Measurements from ENCODE around the gene CDC25B.

CDC25B gene

GRCh38 chr20:3820048-3820900, 24.2 kb downstream of the CDC25B start, which contains the start of gene AP5S1 (continued):
- TF ChIP-seq, protein P1, sequence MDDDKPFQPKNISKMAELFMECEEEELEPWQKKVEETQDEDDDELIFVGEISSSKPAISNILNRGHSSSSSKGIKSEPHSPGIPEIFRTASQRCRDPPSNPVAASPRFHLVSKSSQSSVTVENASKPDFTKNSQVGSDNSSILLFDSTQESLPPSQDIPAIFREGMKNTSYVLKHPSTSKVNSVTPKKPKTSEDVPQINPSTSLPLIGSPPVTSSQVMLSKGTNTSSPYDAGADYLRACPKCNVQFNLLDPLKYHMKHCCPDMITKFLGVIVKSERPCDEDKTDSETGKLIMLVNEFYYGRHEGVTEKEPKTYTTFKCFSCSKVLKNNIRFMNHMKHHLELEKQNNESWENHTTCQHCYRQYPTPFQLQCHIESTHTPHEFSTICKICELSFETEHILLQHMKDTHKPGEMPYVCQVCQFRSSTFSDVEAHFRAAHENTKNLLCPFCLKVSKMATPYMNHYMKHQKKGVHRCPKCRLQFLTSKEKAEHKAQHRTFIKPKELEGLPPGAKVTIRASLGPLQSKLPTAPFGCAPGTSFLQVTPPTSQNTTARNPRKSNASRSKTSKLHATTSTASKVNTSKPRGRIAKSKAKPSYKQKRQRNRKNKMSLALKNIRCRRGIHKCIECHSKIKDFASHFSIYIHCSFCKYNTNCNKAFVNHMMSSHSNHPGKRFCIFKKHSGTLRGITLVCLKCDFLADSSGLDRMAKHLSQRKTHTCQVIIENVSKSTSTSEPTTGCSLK (tag by site-specific recombination; IDR thresholded peaks at IDR 0.05) = no peak
- TF ChIP-seq ZNF292 (tag by site-specific recombination; IDR thresholded peaks at IDR 0.05; ENCODE audit: borderline replicate concordance, low read depth) = no peak
- TF ChIP-seq HOXC10 (CRISPR knock-in tag; IDR thresholded peaks at IDR 0.05) = no peak
- no peak for TF ChIP-seq ZNF121 (tag by site-specific recombination; IDR thresholded peaks at IDR 0.05)
- 0 out of 2 replicates have a peak, but pooled peaks have one; percentile 60 for TF ChIP-seq ZBTB1 (tag by site-specific recombination; IDR thresholded peaks at IDR 0.05)
- TF ChIP-seq ZNF623 (tag by site-specific recombination; IDR thresholded peaks at IDR 0.05) = no peak
- peak; percentile 35; the same call in 1 of the 2 replicates for TF ChIP-seq ZNF10 (tag by site-specific recombination; IDR thresholded peaks at IDR 0.05)
- TF ChIP-seq ZNF211 (tag by site-specific recombination; IDR thresholded peaks at IDR 0.05; ENCODE audit: low read depth) = no peak
- 0 out of 2 replicates have a peak, but pooled peaks have one; percentile 5 for TF ChIP-seq ZIC2 (tag by site-specific recombination; IDR thresholded peaks at IDR 0.05)
- TF ChIP-seq ZNF26 (tag by site-specific recombination; IDR thresholded peaks at IDR 0.05) = no peak
- TF ChIP-seq OVOL3 (tag by site-specific recombination; IDR thresholded peaks at IDR 0.05) = peak; percentile 91; the same call in 1 of the 2 replicates
- no peak; the same call in 1 of the 2 replicates for TF ChIP-seq GLIS1 (tag by site-specific recombination; IDR thresholded peaks at IDR 0.05)
- peak; percentile 40; the same call in 1 of the 2 replicates for TF ChIP-seq ZNF394 (tag by site-specific recombination; IDR thresholded peaks at IDR 0.05; ENCODE audit: borderline replicate concordance)
- no peak for TF ChIP-seq ZNF510 (tag by site-specific recombination; IDR thresholded peaks at IDR 0.05; ENCODE audit: insufficient replicate concordance)
- peak; percentile 65 for TF ChIP-seq IKZF3 (tag by site-specific recombination; IDR thresholded peaks at IDR 0.05)

- H3K4me1 ChIP-seq (ENCODE audit: control insufficient read depth, insufficient read depth, low read length) = peaks cover 5% of the 10 kb centered on the region; the same call in 1 of the 2 replicates
- peaks cover 9 to 43% of the 10 kb centered on the region in 2 experiments for H3K36me3 ChIP-seq (ENCODE audit: control insufficient read depth in 2 of 2, insufficient read depth in 1 of 2, low read length in 2 of 2)
- TF ChIP-seq ZNF391 (tag by site-specific recombination; IDR thresholded peaks at IDR 0.05; ENCODE audit: borderline replicate concordance, low read depth) (peak; percentile 6; the same call in 1 of the 2 replicates), ZFP69B (tag by site-specific recombination; IDR thresholded peaks at IDR 0.05) (no peak), GLIS2 (tag by site-specific recombination; IDR thresholded peaks at IDR 0.05) (0 out of 2 replicates have a peak, but pooled peaks have one; percentile 40), ZBTB6 (tag by site-specific recombination; IDR thresholded peaks at IDR 0.05) (no peak), ZSCAN16 (tag by site-specific recombination; IDR thresholded peaks at IDR 0.05) (no peak), GLIS1 (tag by site-specific recombination; IDR thresholded peaks at IDR 0.05) (peak; percentile 77), ZFHX2 (tag by site-specific recombination; conservative IDR thresholded peaks at IDR 0.05) (0 out of 2 replicates have a peak, but pooled peaks have one; percentile 27)
- TF ChIP-seq, protein P2, sequence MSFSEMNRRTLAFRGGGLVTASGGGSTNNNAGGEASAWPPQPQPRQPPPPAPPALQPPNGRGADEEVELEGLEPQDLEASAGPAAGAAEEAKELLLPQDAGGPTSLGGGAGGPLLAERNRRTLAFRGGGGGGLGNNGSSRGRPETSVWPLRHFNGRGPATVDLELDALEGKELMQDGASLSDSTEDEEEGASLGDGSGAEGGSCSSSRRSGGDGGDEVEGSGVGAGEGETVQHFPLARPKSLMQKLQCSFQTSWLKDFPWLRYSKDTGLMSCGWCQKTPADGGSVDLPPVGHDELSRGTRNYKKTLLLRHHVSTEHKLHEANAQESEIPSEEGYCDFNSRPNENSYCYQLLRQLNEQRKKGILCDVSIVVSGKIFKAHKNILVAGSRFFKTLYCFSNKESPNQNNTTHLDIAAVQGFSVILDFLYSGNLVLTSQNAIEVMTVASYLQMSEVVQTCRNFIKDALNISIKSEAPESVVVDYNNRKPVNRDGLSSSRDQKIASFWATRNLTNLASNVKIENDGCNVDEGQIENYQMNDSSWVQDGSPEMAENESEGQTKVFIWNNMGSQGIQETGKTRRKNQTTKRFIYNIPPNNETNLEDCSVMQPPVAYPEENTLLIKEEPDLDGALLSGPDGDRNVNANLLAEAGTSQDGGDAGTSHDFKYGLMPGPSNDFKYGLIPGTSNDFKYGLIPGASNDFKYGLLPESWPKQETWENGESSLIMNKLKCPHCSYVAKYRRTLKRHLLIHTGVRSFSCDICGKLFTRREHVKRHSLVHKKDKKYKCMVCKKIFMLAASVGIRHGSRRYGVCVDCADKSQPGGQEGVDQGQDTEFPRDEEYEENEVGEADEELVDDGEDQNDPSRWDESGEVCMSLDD (tag by site-specific recombination; IDR thresholded peaks at IDR 0.05) = no peak
- ChIA-PET POLR2A (interaction anchor here (0.5 to 4.4 kb wide), 20 partner anchors 8 to 206 kb away, joined by 3 to 40 read pairs (median 5); partner anchors contain the start of genes ADISSP, CDC25B, CENPB and MAVS), CTCF (interaction anchor here (0.6 to 5.8 kb wide), 27 partner anchors 9 to 289 kb away, joined by 3 to 142 read pairs (median 5); partner anchors contain the start of genes ADISSP, CENPB and SPEF1)
- no peaks in the 10 kb centered on the region for H3K9me3 ChIP-seq (ENCODE audit: control insufficient read depth, insufficient read depth, low read depth, low read length)
- peak overlapping the region; percentile 73 for H3K4me3 ChIP-seq (ENCODE audit: low read depth, low read length)
- peak overlapping the region; percentile 93 for H3K27ac ChIP-seq (ENCODE audit: extremely low read depth, low read depth, low read length)
Observed at GRCh38 chr20:3820901-3821727, 25.0 kb downstream of the CDC25B start.

Data from HEK293 (cell line).